Left kidney (tissue), 8 donors: ENCODE data around the gene KHK. TPM values are rescaled to one million over a fixed set of nuclear protein-coding genes. Genes with fewer than 3 reads are reported as not detected.
A peak's percentile ranks its signal among the peaks of the same experiment; 100 is the strongest.

ENCODE experiments used
- DNase-seq: peaks from one replicate; pipeline ENCODE4 v3.0.0-alpha.2; 2013
- long read RNA-seq, 8 donors: transcript quantifications; one replicate each; lab custom pipeline, GENCODE V29; 2026
- polyA plus RNA-seq: library from polyadenylated mRNA; unstranded; fragments of 120-200 nt; gene quantifications from one replicate; pipeline ENCODE4 v1.2.1, GENCODE V29; 2013; ENCODE audit not compliant: insufficient read length

KHK gene
- 47.9 TPM for polyA plus RNA-seq
- long read RNA-seq, donor 1, transcript KHK-202 (8 exons, 2,411 nt) = minor isoform, 8 of 33 reads
- long read RNA-seq, donor 1, transcript KHK-201 (8 exons, 2,397 nt) = major isoform, 20 of 33 reads
- long read RNA-seq, donor 1, partial matches to known transcripts = 5 of 33 reads
- long read RNA-seq, donor 1, other reads (novel, unspliced or antisense) = 0 of 33 reads
- long read RNA-seq, donor 2, transcript KHK-201 (8 exons, 2,397 nt) = major isoform, 9 of 16 reads
- long read RNA-seq, donor 2, partial matches to known transcripts = 5 of 16 reads
- long read RNA-seq, donor 2, other reads (novel, unspliced or antisense) = 0 of 16 reads
- long read RNA-seq, donor 3, transcript KHK-201 (8 exons, 2,397 nt) = major isoform, 15 of 22 reads
- long read RNA-seq, donor 3, transcript KHK-202 (8 exons, 2,411 nt) = minor isoform, 6 of 22 reads
- long read RNA-seq, donor 3, partial matches to known transcripts = 0 of 22 reads
- long read RNA-seq, donor 3, other reads (novel, unspliced or antisense) = 0 of 22 reads
- long read RNA-seq, donor 4 = 0 reads
- long read RNA-seq, donor 5, transcript KHK-201 (8 exons, 2,397 nt) = major isoform, 24 of 42 reads
- long read RNA-seq, donor 5, transcript KHK-202 (8 exons, 2,411 nt) = minor isoform, 10 of 42 reads
- long read RNA-seq, donor 5, partial matches to known transcripts = 8 of 42 reads
- long read RNA-seq, donor 5, other reads (novel, unspliced or antisense) = 0 of 42 reads
- long read RNA-seq, donor 6, transcript KHK-201 (8 exons, 2,397 nt) = major isoform, 13 of 26 reads
- long read RNA-seq, donor 6, transcript KHK-202 (8 exons, 2,411 nt) = minor isoform, 8 of 26 reads
- long read RNA-seq, donor 6, partial matches to known transcripts = 5 of 26 reads
- long read RNA-seq, donor 6, other reads (novel, unspliced or antisense) = 0 of 26 reads
- long read RNA-seq, donor 7, transcript KHK-201 (8 exons, 2,397 nt) = major isoform, 15 of 20 reads
- long read RNA-seq, donor 7, transcript KHK-202 (8 exons, 2,411 nt) = minor isoform, 5 of 20 reads
- long read RNA-seq, donor 7, partial matches to known transcripts = 0 of 20 reads
- long read RNA-seq, donor 7, other reads (novel, unspliced or antisense) = 0 of 20 reads
- long read RNA-seq, donor 8, transcript KHK-201 (8 exons, 2,397 nt) = major isoform, 7 of 7 reads
- long read RNA-seq, donor 8, partial matches to known transcripts = 0 of 7 reads
- long read RNA-seq, donor 8, other reads (novel, unspliced or antisense) = 0 of 7 reads

- no peak for DNase-seq
Measured at GRCh38 chr2:27086724-27087593, at the start of gene KHK. Gene KHK, plus strand, starts transcription at chr2:27086772. Its CDS starts 488 bp downstream, at chr2:27087260.

GRCh38 chr2:27038012-27038411 lies 48.6 kb upstream of the KHK start:
- no peak for DNase-seq

GRCh38 chr2:27038631-27039339 lies 47.8 kb upstream of the KHK start:
- no peak for DNase-seq

DNA sequence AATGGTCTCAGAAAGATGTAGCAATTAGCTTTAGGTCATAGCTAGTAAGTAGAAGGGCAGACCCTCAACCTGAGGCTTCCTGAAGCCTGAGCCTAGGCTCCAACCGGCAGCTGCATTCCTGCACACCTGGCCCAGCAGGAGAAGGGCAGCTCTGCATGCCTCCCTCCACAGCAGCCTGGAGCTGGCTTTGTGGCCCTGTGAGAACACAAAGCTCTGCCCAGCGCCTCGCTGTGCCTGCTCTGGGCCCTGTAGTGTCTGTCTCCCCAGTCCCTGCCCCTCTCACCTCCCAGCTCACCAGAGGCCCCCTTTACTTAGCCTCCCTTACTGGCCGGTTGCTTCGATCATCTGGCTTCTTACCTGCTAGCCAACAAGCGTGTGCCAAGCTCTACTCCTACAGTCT lies 47.1 kb upstream of the KHK start:
- DNase-seq = no peak

- no peak for DNase-seq
Measured at GRCh38 chr2:27039871-27040270, 46.7 kb upstream of the KHK start.

GRCh38 chr2:27040282-27040681 lies 46.3 kb upstream of the KHK start:
- no peak for DNase-seq

DNA sequence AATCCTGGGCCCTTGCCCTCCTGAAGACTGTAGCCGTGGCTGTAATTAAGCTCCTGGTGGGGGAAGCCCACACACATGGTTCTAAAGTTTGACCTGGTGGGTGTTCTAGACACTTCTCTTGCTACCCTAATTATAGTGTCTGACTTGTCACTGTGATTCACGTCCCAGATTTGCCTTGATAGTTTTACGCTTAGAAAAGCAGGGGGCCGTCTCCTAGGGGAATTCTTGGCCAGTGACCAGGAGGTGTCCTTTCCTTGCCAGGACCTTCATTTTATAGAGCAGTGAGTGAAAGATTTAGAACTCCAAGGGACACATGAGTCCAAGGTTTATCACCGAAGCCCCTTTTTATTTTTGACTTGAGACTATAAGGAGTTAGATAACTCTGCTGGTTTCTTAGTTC lies 44.8 kb upstream of the KHK start:
- peak; percentile 77 for DNase-seq

- no peak for DNase-seq
Measured at GRCh38 chr2:27042159-27042661, 44.4 kb upstream of the KHK start.

DNA sequence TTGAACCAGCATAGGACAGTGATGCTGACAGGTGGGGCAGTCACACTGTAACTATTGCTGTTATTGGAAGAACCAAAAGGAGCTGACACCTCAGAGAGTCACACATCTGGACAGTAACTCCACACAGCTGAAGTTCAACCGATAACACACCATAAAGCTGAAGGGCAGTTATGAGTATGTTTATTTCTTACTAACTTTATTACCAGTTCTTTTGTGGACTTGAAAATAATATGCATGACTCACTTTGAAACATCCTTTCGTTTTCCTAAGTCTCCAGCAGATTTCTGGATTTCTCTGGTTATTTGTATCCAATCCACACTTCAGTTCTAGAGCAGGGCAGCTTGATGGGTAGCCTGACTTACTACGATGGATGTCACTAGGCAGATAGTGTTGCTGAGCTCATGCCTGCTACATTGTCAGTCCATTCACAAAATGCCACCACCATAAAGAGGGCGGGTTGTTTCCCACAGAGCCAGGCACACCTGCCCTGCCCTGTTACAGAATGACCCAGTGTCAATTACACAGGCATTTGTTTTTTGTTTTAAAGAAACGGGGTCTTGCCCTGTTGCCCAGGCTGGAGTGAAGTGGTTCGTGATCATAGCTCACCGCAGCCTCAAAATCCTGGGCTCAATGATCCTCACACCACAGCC lies 43.5 kb upstream of the KHK start:
- DNase-seq = no peak

- DNase-seq = no peak
Measured at GRCh38 chr2:27049422-27050280, 36.9 kb upstream of the KHK start.

DNA sequence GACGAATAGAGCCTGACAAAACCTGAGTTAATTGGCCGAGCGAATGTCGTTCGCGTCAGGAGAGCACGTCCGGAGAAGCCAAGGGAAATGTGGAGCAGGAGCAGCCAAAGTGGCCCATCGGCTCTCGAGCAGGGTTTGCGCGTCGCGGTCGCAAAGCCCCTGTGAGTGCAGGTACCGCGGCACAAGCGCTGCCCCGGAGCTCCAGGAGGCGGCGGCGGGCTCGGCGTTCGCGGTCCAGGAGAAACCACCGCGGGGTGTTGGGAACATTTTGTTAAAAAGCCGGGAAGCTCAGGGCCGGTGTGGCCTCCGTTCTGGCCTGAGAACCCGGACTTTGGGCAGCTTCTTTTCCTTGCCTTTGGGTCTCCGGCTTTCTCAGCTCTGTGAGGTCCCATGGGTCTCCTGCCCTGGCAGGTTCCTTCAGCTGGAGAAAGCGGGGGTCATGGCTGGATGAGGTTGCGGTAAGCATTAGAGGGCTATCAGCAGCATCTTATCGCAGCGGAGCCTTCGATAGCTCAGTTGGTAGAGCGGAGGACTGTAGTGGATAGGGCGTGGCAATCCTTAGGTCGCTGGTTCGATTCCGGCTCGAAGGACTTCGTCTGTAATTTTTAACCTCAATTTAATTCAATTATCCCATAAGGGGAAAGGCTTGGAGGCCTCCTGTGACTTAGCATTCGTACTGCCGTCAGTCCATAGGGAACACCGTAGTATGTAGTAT lies 36.1 kb upstream of the KHK start:
- peak; percentile 95 for DNase-seq

DNA sequence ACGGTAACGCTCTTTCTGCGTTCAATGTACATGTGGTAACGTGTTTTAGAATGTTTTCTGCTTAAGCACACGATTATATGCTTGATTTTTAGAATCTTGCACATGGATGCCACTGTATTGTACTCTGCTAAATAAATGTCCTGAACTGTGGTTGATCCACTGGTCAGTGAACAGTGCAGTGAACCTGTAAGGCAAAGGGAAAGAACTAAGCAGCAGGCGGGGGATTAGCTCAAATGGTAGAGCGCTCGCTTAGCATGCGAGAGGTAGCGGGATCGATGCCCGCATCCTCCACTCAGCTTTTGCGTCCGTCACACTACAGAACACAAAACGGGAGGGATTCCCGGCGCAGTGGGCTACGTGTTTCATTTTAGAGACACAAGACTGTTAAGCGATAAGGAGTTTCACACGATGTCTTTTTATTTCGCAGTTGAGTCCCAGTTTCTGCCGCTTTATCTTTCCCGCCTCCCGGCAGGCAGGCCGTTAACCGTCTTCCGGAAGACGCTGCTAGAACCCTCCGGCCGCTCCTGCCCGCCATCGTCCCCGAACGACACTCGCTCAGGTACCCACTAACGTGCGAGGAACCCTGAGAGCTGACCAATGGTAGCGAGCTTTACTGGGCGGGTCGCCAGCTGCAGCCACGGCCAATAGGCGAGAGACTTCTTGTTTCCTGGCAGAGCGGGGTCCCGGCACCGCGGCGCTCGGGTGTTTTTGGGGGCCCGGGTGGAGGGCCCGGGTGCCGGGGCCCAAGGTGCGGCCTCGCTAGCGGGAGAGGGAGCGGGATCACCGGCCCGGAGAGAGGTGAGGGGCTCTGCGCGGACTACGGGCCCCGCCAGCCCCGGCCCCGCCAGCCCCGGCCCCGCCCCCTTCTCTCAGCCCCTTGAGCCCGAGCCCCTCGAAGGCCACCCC lies 35.3 kb upstream of the KHK start, which contains the start of gene AGBL5:
Gene AGBL5, plus strand, starts transcription at position 673 of the 906 bp plus-strand sequence. CDS start 1,291 bp downstream, outside the sequence.
- DNase-seq = peak; percentile 92

GRCh38 chr2:27051902-27052645 lies 34.5 kb upstream of the KHK start:
- no peak for DNase-seq

DNA sequence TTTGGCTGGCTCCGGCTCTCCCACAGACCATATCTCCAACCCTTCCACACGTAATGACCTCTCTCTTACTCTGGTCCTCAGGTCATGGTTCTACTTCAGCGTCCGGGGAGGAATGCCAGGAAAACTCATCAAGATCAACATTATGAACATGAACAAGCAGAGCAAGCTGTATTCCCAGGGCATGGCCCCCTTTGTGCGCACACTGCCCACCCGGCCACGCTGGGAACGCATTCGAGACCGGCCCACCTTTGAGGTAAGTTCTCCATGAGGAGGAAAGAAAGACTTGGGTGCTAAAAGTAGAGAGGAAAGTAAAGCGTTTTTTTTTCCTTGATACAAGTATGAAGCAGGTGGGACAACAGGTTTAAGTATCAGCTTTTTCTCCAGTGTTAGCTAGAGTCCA lies 33.3 kb upstream of the KHK start:
- no peak for DNase-seq

DNA sequence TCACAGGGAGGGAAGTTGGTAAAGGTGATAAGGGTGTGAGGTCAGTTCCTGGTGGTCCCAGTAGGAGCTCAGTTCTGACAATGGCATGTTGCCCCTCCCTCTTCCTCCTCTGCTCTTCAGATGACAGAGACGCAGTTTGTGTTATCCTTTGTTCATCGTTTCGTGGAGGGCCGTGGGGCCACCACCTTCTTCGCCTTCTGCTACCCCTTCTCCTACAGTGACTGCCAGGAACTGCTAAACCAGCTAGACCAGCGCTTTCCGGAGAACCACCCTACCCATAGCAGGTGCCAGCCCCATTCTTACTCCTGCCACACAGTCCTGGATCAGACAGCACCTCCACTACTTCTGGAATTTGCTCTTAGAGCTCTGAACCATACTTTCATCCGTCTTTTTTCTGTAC lies 32.8 kb upstream of the KHK start:
- DNase-seq = no peak

DNA sequence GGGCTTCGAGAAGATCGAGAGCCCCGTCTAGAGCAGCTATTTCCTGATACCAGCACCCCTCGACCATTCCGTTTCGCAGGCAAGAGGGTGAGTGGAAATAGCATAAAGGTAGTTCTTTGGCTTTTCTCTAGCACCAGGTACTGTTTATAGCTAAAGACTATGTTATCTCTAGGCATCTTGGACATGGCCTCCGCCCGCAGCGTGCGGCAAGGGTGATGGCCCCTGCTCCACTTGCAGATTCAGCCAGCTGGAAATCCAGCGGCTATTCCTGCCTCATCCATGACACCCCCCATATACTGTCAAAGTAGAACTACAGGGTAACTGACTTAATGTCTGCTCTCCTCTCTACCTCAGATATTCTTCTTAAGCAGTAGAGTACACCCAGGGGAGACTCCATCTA lies 31.9 kb upstream of the KHK start:
- DNase-seq = no peak
